GM10266 (cell line): ENCODE results near the gene ERG.

Source experiments
- DNase-seq: peaks from one replicate; pipeline ENCODE4 v3.0.0; 2012; ENCODE audit errors: extremely low spot score
- CTCF ChIP-seq: IDR thresholded peaks from 2 replicates; pipeline ENCODE4 v1.5.1; 2012; ENCODE audit warnings: mild to moderate bottlenecking, low read depth; ENCODE audit not compliant: control insufficient read depth, insufficient read depth; ENCODE audit errors: missing control alignments

The ERG gene

DNA sequence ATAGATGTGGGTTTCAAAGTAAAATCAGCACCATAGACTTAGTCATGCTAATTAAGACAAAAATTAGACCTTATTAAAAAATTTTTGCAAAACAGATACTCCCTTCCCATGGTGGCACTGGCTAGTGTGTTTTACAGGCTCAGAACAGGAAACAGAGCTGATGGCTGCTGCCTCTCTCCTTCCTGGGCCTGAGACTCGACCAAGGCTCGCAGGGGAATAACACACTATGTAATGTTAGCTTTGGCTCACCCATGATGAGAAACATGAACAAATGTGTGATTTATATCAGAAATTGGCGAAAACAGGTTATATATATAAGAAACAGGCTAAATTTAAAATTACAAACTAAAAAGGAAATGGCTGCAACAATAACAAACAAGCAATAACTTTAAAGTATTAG, 50.7 kb downstream of the ERG start:
- TF ChIP-seq CTCF: no peak
- no peak for DNase-seq

DNA sequence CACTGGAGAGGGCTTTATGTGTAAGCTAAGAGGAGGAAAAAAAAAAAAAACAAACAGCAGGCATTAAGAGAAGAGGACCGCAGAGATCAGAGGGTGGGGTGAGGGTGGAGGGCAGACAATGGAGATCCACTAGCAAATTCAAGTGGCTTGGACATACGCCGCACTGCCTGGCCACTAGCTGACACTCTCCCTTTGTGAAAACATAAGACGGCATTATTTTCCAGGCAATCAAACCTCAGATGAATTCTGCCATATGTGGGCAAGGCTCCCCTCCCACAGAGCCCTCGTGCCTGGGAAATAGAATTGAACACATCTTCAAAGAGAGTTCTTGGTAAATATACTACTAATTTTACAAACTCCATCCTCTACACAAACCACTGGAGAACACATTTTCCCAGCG, 53.6 kb downstream of the ERG start:
- no peak for DNase-seq
- TF ChIP-seq CTCF: no peak

GRCh38 chr21:38443110-38443509, 55.2 kb downstream of the ERG start:
- DNase-seq: no peak
- no peak for TF ChIP-seq CTCF

- no peak for TF ChIP-seq CTCF
- DNase-seq: no peak
These were observed 57.1 kb downstream of the ERG start for GRCh38 chr21:38441153-38441552.

- no peak for DNase-seq
- no peak for TF ChIP-seq CTCF
These were observed 57.5 kb downstream of the ERG start for GRCh38 chr21:38440746-38441145.

DNA sequence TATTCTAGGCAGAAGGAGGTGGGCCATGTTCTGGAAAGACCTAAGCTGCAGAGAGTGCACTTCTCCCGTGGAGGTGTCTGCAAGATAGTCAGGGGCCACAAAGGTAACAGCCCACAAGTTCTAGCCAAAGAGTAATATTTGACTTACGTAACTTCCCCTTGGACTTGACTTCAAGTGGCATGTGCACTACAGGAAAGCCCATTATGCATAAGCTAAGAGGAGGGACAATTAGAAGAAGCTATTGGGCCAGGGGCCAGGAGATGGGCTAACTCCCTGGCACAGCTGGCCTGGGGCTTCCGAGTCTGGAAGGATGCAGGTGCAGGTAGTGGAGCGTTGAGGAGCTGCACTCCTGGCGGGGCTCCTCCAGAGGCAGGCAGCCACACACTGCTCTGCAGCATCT, 58.3 kb downstream of the ERG start:
- TF ChIP-seq CTCF: no peak
- no peak for DNase-seq

GRCh38 chr21:38439426-38439825, 58.9 kb downstream of the ERG start:
- no peak for TF ChIP-seq CTCF
- no peak for DNase-seq

DNA sequence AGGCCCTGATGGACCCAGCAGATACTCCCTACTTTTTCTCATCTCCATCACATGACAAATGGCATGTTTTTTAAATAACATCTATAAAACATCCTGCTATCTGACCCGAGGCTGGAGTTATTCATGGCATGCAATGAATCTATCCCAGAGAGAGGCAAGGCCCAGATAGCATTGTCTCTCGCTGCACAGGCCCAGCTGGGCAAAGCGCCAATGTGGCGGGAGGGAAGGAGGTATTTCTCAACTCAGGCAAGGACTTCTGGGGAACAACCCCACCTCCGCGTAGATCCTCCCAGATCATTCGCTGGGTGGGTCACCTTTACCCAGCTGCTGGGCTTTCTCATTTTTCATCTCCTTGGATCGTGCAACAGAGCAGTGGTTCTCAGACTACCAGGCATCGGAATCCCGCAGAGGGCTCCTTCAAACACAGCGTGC, 59.8 kb downstream of the ERG start:
- TF ChIP-seq CTCF: no peak
- DNase-seq: no peak
